ENCODE results near the gene MPC1.

Gene MPC1

DNA sequence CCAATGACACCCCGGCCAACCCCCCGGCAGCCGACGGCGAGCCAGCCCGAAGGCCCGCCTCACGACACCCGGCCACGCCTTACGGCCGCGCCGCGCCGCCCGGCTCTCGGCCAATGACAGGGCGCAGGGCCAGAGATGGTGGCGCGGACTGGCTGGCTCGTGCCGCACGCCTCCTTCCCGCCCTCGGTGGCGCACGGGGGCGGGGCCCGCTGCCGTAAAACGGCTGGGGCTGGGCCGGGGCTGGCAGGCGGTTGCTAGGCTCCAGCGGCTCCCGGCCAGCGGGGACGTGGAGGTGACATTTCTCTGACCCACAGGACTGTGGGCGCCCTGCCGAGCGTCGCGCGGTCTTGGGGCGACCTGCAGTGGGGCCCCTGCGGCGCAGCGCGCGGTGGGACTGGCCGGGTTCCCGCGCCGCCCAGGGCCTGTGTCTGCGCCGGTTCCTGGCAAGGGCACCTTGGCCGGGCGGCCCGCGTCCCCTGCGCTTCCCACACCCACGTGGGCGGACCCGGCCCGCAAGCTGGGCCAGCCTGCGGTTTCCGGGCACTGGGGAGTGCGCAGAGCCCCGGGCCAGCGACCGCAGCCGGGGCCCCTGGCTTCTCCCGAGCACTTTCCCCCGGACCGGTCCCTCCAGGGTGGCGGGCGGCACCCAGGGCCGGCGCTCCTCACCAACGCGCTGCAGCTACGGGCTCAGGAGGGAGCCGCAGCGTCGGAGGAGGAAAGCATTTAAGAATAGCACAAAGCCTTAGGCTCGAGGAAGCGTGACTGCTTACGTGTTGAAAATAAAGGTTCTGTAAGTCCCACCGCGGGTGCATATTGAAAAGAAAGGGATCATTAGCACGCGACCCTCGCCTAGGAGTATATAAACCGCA, at the start of gene MPC1:
TSS of gene MPC1 (minus strand) at position 8 of the 869 bp plus-strand sequence. CDS start 64 bp downstream, outside the sequence.
- peak; percentile 94 for ATAC-seq
- no peaks in the 10 kb centered on the region for H3K9me3 Mint-ChIP-seq
- H3K27ac Mint-ChIP-seq = peak within 1 kb of the TSS; percentile 83
- peak within 1 kb of the TSS; percentile 86 for H3K4me3 Mint-ChIP-seq
- H3K36me3 Mint-ChIP-seq (ENCODE audit: low read depth) = no peaks in the 10 kb centered on the region
- peaks cover 8% of the 10 kb centered on the region for H3K4me1 Mint-ChIP-seq
- no peaks in the 10 kb centered on the region for H3K27me3 Mint-ChIP-seq
- peak; percentile 94 for DNase-seq

DNA sequence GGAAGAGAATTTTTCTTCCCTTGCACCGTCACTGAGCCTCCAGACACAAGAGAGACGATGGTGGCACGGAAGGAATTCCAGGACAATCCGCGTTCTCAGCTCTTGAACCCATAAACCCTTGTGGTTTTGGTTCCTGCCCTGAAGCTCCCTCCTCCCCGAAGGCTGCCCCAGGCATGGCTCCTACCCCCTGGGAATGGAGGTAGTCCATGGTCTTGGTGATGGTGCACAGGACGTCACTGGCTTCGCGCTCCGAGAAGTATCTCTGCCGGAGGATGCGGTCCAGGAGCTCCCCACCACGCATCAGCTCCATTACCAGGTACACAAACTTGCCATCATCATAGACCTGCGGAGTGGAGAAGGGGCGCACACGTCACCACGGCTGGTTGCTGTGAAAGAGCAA, 47.5 kb upstream of the MPC1 start:
- ATAC-seq = no peak
- H3K27me3 Mint-ChIP-seq = no peaks in the 10 kb centered on the region
- peaks cover 4% of the 10 kb centered on the region for H3K36me3 Mint-ChIP-seq (ENCODE audit: low read depth)

DNA sequence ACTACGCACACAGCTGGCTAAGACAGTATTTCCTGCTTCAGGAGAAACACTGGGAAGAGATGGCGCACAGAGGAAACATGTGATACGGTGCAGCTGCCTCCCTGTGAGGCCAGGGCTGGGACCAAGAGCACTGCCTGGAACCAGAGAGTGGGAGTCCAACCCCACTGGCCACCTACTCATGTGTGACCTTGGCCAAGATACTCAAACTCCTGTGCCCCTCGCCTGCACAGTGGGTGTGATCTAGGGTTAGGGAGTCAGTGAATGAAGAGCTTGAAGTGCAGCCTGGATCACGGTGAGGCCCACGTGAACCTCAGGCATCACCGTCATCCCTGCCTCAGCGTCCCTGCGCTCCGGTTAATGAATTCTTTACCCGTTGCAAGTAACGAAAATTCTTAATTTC, 41.7 kb upstream of the MPC1 start:
- H3K27ac Mint-ChIP-seq = no peak overlapping the region
- H3K36me3 Mint-ChIP-seq (ENCODE audit: low read depth) = peaks cover 4% of the 10 kb centered on the region
- no peaks in the 10 kb centered on the region for H3K9me3 Mint-ChIP-seq
- ATAC-seq (no peak), DNase-seq (no peak)
- peaks cover 12% of the 10 kb centered on the region for H3K4me1 Mint-ChIP-seq
- no peak overlapping the region for H3K4me3 Mint-ChIP-seq
- no peaks in the 10 kb centered on the region for H3K27me3 Mint-ChIP-seq

More for the DNA sequence above, 47.5 kb upstream of the MPC1 start:
- Mint-ChIP-seq H3K4me1 (peaks cover 2% of the 10 kb centered on the region), H3K9me3 (no peaks in the 10 kb centered on the region), H3K4me3 (no peak overlapping the region), H3K27ac (no peak overlapping the region)
- DNase-seq = no peak

DNA sequence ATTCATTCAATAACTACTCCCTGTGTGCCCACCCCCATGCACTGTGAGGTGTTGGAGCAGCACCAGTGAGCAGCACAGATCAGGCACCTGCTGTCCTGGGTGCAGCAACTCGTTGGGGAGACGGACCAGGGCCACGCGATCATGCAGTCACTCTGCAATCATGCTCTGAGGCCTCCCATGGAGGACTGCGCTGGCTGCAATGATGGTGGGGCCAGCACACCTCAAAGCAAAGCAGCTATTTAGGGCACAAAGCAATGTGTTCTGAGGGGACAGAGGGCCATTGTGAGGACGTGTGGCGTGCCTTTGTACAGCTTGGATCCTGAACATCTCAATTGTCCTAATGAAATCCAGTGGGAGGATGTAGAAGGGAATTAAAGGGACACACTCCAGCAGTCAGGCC, 41.0 kb upstream of the MPC1 start:
- Mint-ChIP-seq H3K36me3 (ENCODE audit: low read depth) (peaks cover 2% of the 10 kb centered on the region), H3K27me3 (no peaks in the 10 kb centered on the region), H3K27ac (no peak overlapping the region), H3K4me3 (no peak overlapping the region), H3K4me1 (peaks cover 19% of the 10 kb centered on the region), H3K9me3 (no peaks in the 10 kb centered on the region)
- no peak for ATAC-seq
- no peak for DNase-seq

DNA sequence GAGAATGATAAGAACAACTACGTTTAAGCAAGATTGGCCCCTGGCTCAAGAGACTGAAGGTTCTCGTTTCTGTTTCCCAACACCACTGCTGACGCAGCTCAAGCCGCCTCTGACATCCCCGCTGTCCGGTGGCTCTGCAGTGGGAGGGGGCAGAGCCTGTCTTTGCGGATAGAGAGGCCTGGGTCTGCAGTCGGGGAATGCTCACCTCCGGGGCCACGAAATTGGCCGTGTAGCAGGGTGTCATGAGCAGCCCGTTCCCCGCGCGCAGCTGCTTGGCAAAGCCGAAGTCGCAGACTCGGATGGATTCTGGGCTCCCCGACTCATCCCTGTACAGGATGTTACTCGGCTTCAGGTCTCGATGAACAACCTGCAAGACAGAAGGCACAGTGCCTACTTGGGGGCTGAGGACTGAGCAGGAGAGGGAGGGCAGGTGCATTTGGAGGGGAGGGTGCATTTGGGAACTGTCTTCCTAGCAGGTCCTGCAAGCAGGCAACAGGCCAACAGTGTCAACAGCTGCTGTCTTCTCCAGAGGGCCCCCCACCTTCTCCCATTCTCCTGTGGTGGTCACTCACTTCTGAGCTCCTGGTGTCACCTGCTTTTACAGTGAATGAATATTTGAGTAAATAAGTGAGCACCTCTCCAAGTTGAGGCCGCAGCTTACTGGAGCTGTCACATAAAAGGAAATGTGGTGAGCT, 40.5 kb upstream of the MPC1 start:
- no peak for DNase-seq
- no peaks in the 10 kb centered on the region for H3K36me3 Mint-ChIP-seq (ENCODE audit: low read depth)
- ATAC-seq = no peak
- H3K27me3 Mint-ChIP-seq = no peaks in the 10 kb centered on the region
- H3K27ac Mint-ChIP-seq = no peak overlapping the region
- H3K9me3 Mint-ChIP-seq = no peaks in the 10 kb centered on the region
- H3K4me1 Mint-ChIP-seq = peaks cover 24% of the 10 kb centered on the region
- no peak overlapping the region for H3K4me3 Mint-ChIP-seq

DNA sequence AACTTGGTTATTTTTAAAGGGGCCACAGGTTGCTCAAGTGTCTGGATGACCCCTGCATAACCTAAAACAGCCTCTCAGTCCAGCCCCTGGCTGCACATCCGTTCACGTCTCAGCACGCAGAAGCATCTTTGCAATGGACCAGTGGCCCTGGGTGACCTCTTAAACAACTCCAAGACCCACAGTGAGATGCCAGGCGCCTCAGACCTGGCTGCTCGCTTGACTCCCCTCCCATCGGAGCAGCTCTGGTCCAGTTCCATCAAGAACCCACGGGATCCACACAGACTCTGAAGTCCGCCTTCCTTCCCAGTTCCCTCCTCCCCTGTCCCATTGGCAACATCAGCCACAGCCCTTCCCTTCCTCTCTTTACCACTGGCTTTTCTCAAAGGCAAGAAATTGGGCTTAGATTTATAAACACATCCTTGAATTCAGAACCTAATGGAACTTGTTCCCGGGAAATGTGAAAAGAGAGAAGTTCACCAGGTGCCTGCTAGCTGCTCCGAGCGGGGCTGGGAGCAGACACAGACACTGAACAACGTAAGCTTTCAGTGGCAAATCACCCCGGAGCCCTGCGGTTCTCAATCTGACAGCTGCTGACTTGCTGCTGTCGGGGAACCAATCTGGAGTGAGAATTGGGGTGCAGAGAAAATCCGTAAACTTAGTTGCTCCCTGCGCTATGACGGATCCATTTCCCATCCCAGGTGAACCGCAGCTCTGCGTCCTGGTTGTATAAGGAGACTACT, 39.6 kb upstream of the MPC1 start:
- H3K4me3 Mint-ChIP-seq = no peak overlapping the region

DNA sequence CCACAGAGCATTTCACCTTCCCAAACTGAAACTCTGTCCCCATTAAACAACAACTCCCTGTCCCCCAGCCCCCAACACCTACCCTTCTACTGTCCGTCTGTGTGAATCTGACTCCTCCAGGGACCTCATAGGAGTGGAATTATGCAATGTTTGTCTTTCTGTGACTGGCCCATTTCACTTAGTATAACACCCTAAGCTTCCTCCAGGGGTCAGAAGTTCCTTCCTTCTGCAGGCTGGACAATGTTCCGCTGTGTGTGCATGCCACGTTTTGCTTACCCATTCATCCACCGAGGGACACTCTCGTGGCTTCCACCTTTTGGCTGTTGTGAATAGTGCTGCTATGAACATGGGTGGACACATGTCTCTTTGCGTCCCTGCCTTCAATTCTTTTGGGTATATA, 37.6 kb upstream of the MPC1 start:
- Mint-ChIP-seq H3K4me1 (peaks cover 52% of the 10 kb centered on the region), H3K4me3 (no peak overlapping the region), H3K36me3 (ENCODE audit: low read depth) (peaks cover 12% of the 10 kb centered on the region), H3K27me3 (no peaks in the 10 kb centered on the region), H3K27ac (no peak overlapping the region), H3K9me3 (peaks cover 12% of the 10 kb centered on the region)
- ATAC-seq (no peak), DNase-seq (no peak)

More for the DNA sequence above, 39.6 kb upstream of the MPC1 start:
- no peaks in the 10 kb centered on the region for H3K9me3 Mint-ChIP-seq
- no peak overlapping the region for H3K27ac Mint-ChIP-seq
- DNase-seq (no peak), ATAC-seq (no peak)
- H3K27me3 Mint-ChIP-seq = no peaks in the 10 kb centered on the region
- no peaks in the 10 kb centered on the region for H3K36me3 Mint-ChIP-seq (ENCODE audit: low read depth)
- H3K4me1 Mint-ChIP-seq = peaks cover 32% of the 10 kb centered on the region

DNA sequence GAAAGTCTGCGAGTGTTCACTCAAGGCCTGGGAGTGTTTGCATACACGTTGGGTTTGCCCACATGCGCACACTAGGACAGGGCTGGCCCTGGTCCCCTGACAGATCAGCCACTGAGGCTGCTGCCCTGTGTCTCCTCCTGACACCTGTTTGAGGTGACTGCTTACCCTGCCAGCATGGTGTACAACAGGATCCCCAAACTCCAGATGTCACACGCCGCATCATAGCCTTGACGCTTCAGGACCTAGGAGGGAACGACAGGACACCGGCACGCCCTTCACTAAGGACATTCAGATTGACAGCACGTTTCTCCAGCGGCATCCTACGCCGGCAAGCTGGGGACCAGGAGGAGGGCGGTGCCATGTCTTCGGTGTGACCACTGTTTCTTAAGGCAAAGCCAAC, 37.0 kb upstream of the MPC1 start:
- H3K9me3 Mint-ChIP-seq = peaks cover 12% of the 10 kb centered on the region
- ATAC-seq (no peak), DNase-seq (no peak)
- H3K27ac Mint-ChIP-seq = no peak overlapping the region
- no peaks in the 10 kb centered on the region for H3K27me3 Mint-ChIP-seq
- H3K4me3 Mint-ChIP-seq = no peak overlapping the region
- H3K4me1 Mint-ChIP-seq = peaks cover 57% of the 10 kb centered on the region
- H3K36me3 Mint-ChIP-seq (ENCODE audit: low read depth) = peaks cover 12% of the 10 kb centered on the region

DNA sequence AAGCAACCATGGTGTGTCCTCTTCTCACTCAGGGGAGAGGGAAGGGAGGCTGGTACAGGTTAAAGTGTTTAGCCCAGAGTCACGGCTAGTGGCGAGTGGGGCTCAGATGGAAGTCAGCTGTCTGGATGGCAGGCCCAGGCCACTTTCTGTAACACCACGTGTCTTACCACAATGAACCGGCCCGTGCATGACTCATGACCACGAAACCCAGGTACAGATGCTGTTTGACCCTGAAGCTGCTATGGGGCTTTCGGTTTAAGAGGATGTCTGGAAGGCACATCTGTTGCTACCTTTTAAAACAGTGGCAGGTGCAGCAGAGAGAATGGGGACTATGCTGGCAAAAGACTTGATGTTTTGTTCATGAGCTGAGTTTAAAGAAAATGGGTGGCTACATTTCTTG, 36.5 kb upstream of the MPC1 start:
- peaks cover 12% of the 10 kb centered on the region for H3K36me3 Mint-ChIP-seq (ENCODE audit: low read depth)
- ATAC-seq (peak; percentile 48), DNase-seq (peak; percentile 59)

DNA sequence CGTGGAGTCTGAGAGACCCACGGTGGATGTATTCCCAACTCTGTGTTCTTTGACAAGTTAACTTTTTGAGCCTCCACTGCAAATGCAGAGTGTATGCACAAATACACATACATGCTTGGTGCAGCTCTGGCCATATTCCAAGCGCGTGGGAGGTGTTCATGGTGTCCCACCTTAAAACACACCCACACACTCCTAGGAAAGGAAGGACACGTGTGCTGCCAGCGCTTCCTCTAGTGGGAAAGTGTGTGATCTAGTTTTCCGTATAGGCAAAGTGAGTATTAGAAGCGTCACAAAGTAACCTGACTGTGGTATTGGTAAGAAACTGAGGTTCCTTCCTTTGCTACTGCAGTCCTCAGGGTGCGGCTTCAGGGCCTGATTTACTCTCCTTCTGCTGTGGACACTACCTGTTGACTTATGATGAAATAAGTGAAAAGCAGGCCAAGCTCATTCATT, 36.0 kb upstream of the MPC1 start:
- Mint-ChIP-seq H3K4me1 (peaks cover 63% of the 10 kb centered on the region), H3K9me3 (peaks cover 12% of the 10 kb centered on the region), H3K4me3 (peak overlapping the region; percentile 34), H3K36me3 (ENCODE audit: low read depth) (peaks cover 12% of the 10 kb centered on the region), H3K27ac (peak overlapping the region; percentile 69), H3K27me3 (no peaks in the 10 kb centered on the region)
- ATAC-seq = peak; percentile 33
- peak; percentile 27 for DNase-seq

More for the DNA sequence above, 36.5 kb upstream of the MPC1 start:
- H3K4me1 Mint-ChIP-seq = peaks cover 61% of the 10 kb centered on the region
- no peaks in the 10 kb centered on the region for H3K27me3 Mint-ChIP-seq
- H3K4me3 Mint-ChIP-seq = peak overlapping the region; percentile 34
- H3K27ac Mint-ChIP-seq = peak overlapping the region; percentile 69
- peaks cover 12% of the 10 kb centered on the region for H3K9me3 Mint-ChIP-seq

DNA sequence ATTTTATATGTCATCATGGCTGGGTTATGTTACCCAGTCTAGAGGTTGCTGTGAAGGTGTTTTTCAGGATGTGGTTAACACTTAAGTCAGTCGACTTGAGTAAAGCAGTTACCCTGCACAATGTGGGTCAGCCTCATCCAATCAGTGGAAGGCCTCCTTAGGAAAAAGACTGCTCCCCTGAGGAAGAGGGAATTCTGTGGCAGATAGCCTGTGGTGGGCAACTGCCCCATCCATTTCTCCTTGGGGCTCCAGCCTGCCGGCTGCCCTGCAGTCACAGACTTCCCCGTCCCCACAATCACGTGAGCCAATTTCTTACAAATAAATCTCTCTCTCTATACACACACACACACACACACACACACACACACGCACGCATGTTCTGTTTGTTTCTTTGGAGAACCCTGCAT, 34.5 kb upstream of the MPC1 start:
- H3K9me3 Mint-ChIP-seq = peaks cover 12% of the 10 kb centered on the region
- H3K27ac Mint-ChIP-seq = no peak overlapping the region
- DNase-seq (peak; percentile 32), ATAC-seq (peak; percentile 86)
- H3K4me1 Mint-ChIP-seq = peaks cover 68% of the 10 kb centered on the region
- H3K4me3 Mint-ChIP-seq = no peak overlapping the region
- H3K36me3 Mint-ChIP-seq (ENCODE audit: low read depth) = peaks cover 12% of the 10 kb centered on the region
- no peaks in the 10 kb centered on the region for H3K27me3 Mint-ChIP-seq

DNA sequence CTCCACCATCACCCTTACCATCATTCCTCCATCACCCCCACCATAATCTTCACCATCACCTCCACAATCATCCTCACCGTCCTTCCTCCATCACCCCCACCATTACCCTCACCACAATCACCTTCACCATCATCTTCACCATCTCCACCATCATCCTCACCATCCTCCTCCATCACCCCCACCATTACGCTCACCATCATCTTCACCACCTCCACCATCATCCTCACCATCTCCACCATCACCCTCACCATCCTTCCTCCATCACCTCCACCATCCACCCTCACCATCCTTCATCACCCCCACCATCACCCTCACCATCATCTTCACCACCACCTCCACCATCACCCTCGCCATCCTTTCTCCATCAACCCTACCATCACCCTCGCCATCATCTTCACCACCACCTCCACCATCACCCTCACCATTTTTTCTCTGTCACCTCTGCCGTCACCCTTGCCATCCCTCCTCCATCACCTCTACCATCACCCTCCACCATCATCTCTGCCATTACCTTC, 33.1 kb upstream of the MPC1 start:
- peak overlapping the region; percentile 44 for H3K27ac Mint-ChIP-seq
- no peak for ATAC-seq
- H3K4me1 Mint-ChIP-seq = peaks cover 82% of the 10 kb centered on the region

DNA sequence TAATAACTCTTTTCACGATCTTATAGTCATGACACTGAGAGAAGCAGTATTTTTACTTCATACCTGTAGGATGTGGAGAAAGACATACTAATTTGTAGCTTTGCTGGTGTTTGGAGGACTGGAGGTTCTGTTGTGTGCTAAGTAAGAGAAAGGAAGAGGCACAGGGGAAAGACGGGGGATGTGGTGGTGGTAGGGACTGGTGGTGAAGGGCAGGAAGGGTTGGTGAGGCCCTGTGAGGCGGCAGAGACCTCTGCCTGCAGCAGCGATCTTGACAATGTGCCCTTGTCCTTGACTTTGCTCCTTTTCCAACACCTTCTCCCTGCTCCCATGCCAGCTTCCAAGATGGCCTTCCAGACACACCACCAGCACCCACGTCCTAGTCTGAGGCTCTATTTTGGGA, 32.6 kb upstream of the MPC1 start:
- peak; percentile 23 for DNase-seq
- H3K9me3 Mint-ChIP-seq = peaks cover 12% of the 10 kb centered on the region
- H3K4me3 Mint-ChIP-seq = no peak overlapping the region
- H3K4me1 Mint-ChIP-seq = peaks cover 85% of the 10 kb centered on the region
- no peak overlapping the region for H3K27ac Mint-ChIP-seq
- H3K36me3 Mint-ChIP-seq (ENCODE audit: low read depth) = peaks cover 12% of the 10 kb centered on the region
- peak; percentile 42 for ATAC-seq
- no peaks in the 10 kb centered on the region for H3K27me3 Mint-ChIP-seq

More for the DNA sequence above, 33.1 kb upstream of the MPC1 start:
- no peak overlapping the region for H3K4me3 Mint-ChIP-seq
- no peaks in the 10 kb centered on the region for H3K27me3 Mint-ChIP-seq
- no peak for DNase-seq
- H3K9me3 Mint-ChIP-seq = peaks cover 12% of the 10 kb centered on the region
- peaks cover 12% of the 10 kb centered on the region for H3K36me3 Mint-ChIP-seq (ENCODE audit: low read depth)

DNA sequence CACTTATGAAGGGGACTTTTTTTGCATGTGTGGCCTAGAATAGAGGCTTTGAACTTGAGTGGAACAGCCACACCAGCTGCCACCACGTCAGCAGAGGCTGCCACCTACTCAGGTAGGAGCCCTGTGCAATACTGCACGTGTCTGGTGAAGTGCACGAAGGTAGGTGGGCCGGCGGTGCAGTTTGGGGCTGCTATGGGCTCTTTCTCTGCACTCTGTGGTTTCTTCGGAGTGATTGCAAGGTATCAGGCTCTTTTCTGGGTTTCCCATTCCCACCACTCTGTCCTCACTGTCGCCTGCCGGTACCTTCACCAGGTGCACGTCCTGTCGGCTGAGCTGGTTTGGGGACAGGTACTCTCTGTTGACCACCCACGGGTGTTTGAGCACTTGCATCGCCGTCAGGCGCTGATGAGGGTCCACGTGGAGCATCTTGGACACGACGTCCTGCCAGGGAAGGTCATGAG, 30.8 kb upstream of the MPC1 start:
- no peak for ATAC-seq
- Mint-ChIP-seq H3K4me1 (peaks cover 70% of the 10 kb centered on the region), H3K36me3 (ENCODE audit: low read depth) (peaks cover 12% of the 10 kb centered on the region), H3K27ac (no peak overlapping the region), H3K4me3 (no peak overlapping the region), H3K27me3 (no peaks in the 10 kb centered on the region), H3K9me3 (peaks cover 12% of the 10 kb centered on the region)
- DNase-seq = no peak
